NB4 (cell line): ENCODE measurements around the gene ABCC11.

Experiments used
- DNase-seq: peaks from one replicate; pipeline ENCODE4 v3.0.0; 2010; ENCODE audit warnings: low read depth
- H3K4me3 ChIP-seq: one replicate; pipeline ENCODE4 v1.5.1; 2011; ENCODE audit warnings: mild to moderate bottlenecking, low read depth, low read length, moderate library complexity
- MYC ChIP-seq: IDR thresholded peaks from 2 replicates; pipeline ENCODE4 v1.6.1; 2011; ENCODE audit warnings: low read depth, low read length
- POLR2A ChIP-seq: IDR thresholded peaks from 2 replicates; pipeline ENCODE4 v1.6.1; 2011; ENCODE audit warnings: mild to moderate bottlenecking; ENCODE audit not compliant: insufficient read length; ENCODE audit errors: extremely low read depth
- TF ChIP-seq, protein P1 (sequence below): IDR thresholded peaks from 2 replicates; pipeline ENCODE4 v1.6.1; 2011; ENCODE audit warnings: low read depth, low read length
- TF ChIP-seq, protein P2 (sequence below): IDR thresholded peaks from one replicate; pipeline ENCODE4 v1.5.1; 2012; ENCODE audit warnings: low read depth, low read length

ABCC11 gene

DNA sequence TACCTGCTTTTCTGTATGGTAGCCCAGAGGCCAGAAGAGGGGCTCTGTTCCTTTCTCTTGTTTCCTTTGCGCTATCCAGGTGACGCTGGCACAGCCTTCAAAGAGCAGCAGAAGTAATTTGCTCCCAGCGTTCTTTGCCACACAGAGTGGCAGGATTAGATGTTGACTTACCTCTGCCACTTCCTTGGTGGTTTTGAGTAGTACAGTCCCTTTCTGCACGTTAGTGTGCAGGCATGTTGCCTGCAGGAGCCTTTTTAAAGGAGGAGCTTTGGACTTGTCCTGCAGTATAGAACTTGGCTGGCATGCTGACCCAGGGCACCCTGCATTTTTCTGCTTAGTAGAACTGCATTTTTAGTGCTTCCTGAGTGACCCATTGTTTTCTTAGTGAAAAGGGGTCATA, at the start of gene ABCC11:
Gene ABCC11 (minus strand): TSS at position 229 of the 400 bp plus-strand sequence. CDS start 15,618 bp downstream, outside the sequence.
- TF ChIP-seq POLR2A, result no peak
- TF ChIP-seq, protein P1, sequence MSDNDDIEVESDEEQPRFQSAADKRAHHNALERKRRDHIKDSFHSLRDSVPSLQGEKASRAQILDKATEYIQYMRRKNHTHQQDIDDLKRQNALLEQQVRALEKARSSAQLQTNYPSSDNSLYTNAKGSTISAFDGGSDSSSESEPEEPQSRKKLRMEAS, result no peak
- TF ChIP-seq MYC, result no peak
- TF ChIP-seq, protein P2, sequence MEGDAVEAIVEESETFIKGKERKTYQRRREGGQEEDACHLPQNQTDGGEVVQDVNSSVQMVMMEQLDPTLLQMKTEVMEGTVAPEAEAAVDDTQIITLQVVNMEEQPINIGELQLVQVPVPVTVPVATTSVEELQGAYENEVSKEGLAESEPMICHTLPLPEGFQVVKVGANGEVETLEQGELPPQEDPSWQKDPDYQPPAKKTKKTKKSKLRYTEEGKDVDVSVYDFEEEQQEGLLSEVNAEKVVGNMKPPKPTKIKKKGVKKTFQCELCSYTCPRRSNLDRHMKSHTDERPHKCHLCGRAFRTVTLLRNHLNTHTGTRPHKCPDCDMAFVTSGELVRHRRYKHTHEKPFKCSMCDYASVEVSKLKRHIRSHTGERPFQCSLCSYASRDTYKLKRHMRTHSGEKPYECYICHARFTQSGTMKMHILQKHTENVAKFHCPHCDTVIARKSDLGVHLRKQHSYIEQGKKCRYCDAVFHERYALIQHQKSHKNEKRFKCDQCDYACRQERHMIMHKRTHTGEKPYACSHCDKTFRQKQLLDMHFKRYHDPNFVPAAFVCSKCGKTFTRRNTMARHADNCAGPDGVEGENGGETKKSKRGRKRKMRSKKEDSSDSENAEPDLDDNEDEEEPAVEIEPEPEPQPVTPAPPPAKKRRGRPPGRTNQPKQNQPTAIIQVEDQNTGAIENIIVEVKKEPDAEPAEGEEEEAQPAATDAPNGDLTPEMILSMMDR, result no peak
- no peak for DNase-seq
- peak within 1 kb of the TSS; percentile 7 for H3K4me3 ChIP-seq

DNA sequence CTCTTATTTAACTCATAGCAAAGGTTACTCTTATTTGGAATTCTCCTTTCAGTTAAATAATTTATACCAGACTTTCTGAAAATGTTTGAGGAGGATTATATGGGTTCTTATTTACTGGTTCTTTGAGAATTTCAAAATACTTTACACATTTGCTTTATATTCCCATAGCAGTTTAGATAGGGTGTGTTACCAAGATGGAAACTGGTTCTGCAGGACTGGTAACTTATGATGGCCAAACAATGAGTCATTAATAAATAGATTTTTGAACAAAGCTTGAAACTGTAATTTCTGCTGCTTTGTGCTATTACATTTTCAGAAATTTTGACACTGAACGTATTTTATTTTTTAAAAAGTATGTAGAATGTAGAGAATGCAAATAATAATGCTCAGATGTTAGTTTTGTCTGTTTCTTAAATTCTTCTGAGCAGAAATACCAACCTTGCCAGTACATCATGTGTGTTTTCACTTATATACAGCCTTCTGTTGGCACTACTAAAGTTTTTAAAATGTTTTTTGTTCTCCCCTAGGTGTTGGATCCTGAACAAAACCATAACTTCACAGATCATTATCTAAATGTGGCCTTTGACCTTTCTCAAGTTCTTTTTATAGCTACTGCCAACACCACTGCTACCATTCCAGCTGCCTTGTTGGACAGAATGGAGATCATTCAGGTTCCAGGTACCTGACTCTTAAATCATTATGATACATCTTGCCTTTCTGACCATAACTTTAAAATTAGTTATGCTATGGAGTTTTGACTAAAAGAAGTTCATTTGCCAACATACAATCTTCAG, 48.3 kb upstream of the ABCC11 start:
- H3K4me3 ChIP-seq, result no peak overlapping the region
- no peak for DNase-seq
- no peak for TF ChIP-seq MYC
- TF ChIP-seq, protein P2, result no peak
- no peak for TF ChIP-seq POLR2A
- TF ChIP-seq, protein P1, result no peak

DNA sequence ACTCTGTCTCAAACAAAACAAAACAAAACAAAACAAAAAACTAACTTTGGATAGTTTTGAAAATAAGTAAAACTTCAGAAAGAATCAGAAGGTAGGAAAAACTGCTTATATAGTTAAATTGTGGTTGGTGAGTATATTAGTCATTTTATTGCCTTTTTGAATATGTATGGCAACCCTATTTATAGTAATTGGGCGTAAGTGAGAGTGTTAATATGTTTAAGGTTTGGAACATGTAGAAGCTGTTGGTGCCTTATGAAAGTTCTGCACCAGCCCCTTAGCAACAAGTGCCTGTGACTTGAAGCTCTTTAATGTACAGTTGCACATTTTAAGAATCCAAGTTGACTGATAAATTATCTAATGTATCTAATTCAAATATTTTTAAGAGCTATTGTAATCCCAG, 47.4 kb upstream of the ABCC11 start:
- TF ChIP-seq, protein P1, result no peak
- TF ChIP-seq POLR2A, result no peak
- TF ChIP-seq, protein P2, result no peak
- TF ChIP-seq MYC, result no peak
- no peak overlapping the region for H3K4me3 ChIP-seq
- no peak for DNase-seq

DNA sequence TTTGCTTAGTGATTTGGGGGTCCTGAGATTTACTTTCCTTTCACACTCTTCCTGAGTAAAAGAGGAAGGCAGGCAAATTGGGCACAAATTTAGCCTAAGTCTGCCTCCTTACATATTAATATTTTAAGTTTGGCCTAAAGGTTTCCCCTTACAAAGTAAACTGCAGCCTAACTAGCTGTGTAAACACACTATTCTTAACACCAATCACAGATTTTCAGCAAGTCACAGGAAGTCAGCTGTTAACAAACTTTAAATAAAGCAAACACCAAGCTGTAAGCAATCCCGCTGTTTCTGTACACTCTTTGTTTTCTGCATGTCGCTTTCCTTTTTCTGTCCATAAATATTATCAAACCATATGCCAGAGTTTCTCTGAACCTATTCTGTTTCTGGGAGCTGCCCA, 45.1 kb upstream of the ABCC11 start:
- no peak overlapping the region for H3K4me3 ChIP-seq
- TF ChIP-seq POLR2A (no peak), MYC (no peak)
- TF ChIP-seq, protein P1, result no peak
- TF ChIP-seq, protein P2, result no peak
- no peak for DNase-seq

DNA sequence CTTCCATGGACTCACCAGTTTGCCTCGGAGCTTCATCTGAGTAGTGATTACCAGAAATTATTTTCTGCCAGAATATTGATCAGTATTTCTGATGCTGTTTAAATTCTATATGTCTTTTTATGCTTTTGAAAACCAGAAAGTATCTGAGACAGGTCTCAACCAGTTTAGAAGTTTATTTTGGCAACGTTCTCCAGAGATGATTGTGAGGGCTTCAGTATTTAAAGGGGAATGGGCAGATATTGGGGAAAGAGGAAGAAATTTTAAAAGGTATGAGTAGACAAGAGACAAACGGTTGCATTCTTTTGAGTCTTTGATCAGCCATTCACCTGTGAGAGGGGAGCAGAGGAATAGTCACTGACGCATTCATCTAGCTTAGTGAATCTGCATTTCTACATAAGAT, 44.4 kb upstream of the ABCC11 start:
- DNase-seq, result no peak
- TF ChIP-seq, protein P2, result no peak
- TF ChIP-seq, protein P1, result no peak
- no peak for TF ChIP-seq MYC
- TF ChIP-seq POLR2A, result no peak
- H3K4me3 ChIP-seq, result no peak overlapping the region
